Measurements from ENCODE around the gene C16orf90.

DNA sequence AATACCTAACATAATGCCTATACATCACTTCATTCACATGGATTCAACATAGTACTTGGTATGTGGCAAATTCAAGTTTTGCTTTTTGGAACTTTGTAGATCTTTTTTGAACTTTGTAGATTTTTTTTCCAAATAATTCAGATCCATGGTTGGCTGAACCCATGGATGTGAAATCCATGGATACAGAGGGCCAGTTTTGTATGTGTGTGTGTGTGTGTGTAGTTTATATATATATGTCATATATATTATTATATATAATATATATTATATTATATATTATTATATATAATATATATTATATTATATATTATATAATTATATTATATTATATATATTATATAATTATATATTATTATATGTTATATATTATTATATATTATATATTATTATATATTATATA, 33.9 kb upstream of the C16orf90 start:
- TF ChIP-seq, protein P1, sequence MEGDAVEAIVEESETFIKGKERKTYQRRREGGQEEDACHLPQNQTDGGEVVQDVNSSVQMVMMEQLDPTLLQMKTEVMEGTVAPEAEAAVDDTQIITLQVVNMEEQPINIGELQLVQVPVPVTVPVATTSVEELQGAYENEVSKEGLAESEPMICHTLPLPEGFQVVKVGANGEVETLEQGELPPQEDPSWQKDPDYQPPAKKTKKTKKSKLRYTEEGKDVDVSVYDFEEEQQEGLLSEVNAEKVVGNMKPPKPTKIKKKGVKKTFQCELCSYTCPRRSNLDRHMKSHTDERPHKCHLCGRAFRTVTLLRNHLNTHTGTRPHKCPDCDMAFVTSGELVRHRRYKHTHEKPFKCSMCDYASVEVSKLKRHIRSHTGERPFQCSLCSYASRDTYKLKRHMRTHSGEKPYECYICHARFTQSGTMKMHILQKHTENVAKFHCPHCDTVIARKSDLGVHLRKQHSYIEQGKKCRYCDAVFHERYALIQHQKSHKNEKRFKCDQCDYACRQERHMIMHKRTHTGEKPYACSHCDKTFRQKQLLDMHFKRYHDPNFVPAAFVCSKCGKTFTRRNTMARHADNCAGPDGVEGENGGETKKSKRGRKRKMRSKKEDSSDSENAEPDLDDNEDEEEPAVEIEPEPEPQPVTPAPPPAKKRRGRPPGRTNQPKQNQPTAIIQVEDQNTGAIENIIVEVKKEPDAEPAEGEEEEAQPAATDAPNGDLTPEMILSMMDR (IDR thresholded peaks at IDR 0.05), result no peak
- no peak for TF ChIP-seq POLR2A (IDR thresholded peaks at IDR 0.05)
